HG03095 (cell line): ENCODE measurements around the gene AXIN2.

Source experiments
- ATAC-seq: cut with Tn5 transposase; IDR thresholded peaks from one replicate; pipeline ENCODE4 v1.9.1; 2021; ENCODE audit warnings: moderate library complexity; ENCODE audit not compliant: unreplicated experiment

AXIN2 gene

DNA sequence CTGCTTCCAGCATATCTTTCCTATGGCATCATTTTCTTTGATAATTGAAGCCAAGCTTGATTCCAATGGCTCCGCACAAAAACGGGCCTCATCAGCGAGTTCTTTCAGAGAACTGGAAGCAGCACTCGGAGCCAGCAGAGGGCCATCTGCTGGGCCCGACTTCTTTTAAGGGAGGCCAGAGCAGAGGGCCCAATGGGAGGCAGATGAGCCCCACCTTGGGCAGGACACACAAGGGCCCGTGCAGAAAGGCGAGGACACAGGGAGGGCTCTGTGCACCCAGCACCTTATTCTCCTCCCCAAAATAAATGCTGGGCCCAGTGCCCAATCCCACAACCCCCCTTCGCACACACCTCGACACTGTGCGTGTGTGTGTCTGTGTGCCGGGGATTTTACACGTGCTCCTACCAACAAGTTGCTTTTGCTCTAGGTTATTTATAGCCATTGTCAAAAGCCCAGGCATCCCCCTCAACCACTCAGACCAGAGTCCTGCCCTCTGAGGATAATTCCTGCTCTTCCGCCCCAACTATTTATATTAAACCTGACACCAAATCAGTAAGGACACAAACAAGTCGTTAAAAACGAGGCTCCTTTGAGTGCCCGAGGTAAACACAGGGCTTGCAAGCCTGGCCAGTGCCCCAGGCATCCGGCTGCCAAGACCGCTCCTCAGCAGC, 6.8 kb downstream of the AXIN2 start:
- no peak for ATAC-seq

DNA sequence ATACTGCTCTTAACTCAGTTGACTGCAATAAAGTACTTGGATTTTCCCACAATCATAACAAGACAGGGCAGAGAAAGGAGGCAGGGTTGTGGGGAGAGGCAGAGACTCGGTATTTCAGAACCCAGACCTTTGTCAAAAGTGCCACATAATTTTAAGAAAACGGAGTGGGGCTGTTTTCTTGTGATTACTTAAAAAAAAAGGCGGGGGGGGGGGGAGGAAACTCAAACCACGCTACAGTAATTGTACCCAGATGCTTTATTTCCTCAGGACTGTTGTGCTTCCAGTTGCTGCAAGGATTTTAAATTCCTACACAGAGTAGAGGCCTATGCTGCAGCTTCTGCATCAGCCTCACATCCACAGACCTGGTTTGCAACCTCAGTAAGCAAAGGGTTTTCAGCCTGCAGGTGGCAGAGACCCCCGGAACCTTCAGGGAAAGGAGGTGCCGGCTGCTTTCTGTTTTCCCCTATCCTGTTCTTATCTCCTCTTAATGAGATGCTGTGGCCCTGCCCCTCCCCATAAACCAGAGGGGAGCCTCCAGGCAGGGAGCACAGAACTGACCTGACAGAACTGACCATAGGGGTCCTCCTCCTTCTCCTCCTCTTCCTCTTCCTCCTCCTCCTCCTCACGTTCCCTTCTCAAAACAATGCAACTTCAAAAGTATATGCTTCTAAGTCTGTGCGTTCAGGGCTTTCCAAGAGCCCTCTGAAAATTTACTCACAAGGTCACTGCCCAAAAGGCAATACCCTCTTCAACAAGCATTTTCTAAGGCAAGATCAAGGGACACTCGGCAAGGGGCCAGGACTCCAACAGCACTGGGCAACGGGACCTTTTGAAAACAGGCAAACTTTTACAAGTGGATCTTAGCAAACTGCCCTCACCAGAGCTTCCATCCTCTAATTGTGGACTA, 7.5 kb downstream of the AXIN2 start:
- ATAC-seq = no peak

DNA sequence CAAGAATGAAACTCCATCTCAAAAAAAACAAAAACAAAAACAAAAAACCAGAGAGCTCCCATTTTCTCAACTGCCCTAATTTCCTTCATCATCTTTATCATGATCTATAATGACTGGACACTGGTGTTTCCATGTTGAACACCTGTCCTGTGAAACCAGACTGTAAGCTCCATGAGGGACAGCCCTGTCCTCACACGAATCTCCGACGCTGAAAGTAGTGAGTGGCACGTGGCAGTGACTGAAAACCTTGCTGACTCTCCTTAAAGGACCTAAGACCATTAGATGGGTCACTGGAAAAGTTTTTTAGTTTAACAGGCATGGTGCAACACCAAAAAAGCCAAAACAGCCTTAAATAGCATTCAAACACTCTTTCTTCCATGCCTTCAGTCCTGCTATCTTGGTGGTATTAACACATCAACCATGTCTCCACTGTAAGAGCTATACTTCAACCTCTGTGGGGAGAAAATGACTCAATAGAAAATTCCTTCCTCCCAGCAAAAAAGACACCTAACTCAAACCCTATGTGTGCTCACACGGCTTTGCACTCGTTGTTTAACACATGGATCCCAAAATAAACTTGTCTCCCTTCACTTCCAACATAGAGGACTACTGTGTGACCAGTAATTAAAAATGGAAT, 8.3 kb downstream of the AXIN2 start:
- no peak for ATAC-seq

DNA sequence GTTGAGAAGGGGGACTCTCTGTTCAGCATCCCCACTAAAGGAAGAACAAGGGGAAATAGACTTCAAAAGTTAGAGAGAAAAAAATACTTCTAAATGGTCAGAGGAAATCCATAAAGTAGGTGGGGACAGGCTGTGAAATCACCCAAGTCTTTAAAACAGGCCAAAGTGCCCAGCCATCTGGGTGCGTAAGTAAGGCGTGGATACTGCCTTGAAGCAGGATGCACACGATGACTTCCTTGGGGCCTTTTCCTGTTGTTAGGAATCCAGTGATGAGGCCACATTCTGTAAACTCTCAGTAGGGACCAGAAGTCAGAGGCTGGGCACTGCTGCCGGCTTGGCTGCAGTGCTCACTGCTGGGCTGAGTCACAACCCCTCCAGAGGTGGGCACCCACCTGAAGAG, 9.2 kb downstream of the AXIN2 start:
- ATAC-seq = no peak

DNA sequence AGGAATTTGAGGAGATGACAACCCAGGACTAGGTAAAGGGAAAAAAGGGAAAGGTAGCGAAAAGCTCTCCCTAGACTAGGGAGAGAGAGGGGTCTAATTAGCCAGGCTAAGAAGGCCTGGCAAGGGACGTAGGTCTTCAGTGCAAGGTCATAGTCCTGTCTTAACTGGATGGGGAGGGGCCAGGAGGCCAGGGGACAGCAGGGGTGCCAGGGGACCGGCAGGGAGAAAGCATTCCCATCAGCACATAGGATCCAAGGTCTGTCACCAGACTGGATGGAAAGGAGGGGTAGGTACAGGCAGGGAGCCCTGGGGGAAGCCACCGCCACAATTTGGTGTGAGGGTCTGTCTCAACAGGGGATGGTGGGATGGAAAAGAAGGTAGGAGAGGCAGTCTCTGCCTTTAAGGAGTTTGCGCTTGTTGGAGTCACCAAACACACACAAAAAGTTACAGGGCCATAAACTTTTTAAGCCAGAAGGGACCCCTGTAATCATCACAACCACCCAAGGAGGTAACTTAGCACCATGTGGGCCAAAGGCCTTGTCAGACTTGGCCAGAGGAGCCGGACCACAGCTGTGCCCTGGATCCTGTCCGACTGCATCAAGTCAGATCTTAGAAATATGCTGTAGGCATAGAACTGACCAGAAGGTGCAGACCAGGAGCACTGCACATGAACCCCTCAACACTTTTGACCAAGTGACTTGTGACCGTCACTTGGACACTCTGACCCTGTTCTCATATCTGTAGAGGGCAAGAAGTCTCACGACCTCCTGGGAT, 10.0 kb downstream of the AXIN2 start:
- ATAC-seq = no peak

DNA sequence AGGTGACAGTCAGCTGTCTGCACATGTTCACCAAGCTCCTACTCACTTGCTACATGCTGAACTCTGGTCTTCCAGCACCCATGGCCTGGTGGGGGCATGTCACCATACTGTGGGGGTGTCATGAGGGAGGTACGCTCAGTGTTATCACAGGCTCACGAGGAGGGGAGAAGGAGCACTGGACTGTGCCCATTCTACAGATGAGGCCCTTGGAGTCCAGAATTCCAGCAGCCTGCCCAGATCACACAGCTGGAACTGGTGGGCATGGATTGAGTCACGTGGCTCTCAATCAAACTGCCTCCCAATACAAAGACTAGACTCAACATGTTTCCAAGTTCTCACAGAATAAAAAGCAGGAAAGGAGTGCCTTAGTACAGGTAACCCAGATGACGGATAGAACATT, 10.7 kb downstream of the AXIN2 start:
- ATAC-seq = no peak

DNA sequence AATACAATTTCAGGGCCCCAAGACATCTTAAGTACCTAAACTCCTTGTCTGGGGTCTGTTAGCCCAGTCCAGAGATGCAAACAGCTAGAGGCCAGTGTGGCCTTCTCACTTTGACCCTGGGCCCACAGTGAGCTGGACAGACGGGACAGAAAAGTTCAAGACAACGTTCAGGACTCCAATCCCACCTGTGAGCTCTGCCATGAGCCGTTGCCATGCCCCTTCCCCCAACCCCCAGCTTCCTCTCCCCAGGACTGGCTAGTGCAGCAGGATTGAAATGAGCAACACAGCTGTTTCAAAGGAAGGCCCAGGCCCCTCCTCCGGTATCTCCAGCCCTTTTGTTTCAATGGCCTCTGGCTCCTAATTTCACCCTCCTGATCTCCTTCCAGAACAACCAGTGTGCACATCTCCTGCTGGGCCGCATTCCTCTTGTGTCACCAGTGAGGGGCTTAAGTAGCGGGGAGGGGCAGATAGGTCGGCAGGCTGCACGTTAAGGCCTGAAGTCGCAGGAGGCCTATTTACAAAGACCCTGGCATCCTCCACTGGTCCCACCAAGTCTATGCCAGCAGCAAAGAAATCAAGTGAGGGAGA, 11.3 kb downstream of the AXIN2 start:
- ATAC-seq = no peak

DNA sequence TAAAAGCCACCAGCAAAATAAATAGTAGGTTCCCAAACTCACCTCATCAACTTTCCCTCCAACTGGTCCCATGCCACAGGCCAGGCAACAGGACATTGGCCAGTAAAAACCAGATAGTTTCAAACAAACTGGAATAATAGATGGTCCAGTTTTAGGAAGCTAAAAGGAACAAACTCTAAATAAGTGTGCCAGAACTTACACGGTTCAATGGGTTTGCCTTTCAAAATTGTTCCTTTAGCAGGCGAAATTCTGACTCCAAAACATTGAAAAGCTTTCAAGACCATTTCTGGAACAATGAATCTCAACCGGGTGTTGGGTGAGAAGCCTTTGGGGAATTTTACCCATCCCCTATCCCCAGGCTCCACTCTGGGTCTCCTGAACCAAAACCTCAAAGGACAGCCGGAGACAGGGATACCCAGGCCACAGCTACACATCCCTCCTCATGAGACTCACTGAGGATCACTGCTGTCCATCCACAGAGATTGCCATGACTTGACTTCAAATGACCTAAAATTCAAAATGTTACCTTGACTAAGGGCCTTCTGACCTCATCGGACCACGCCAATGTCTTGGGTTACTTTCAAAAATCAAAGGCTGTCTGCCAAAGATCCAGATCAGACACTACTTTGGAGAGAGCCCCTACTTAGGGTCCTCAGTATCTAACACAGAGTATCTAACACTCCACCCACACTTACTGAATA, 13.0 kb downstream of the AXIN2 start:
- no peak for ATAC-seq

DNA sequence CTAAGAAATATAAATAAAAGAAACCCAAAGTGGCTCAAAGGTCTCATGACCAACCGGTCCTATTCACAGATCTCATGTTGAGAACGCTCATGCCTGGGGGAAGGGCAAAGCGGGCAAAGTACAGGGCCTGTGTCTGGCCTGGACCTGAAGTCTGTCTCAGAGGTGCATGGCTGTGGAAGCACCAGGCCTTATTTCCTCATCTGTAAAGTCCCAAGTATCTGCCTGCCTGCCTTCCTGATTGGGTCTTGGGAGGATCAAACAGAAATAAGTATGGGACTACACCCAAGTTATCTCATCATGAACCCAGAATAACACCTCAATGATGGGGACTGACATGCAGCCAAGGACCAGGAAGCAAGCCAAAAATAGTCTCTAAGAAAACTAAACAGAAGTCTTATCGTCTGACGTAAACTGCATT, 14.2 kb downstream of the AXIN2 start:
- ATAC-seq = no peak

DNA sequence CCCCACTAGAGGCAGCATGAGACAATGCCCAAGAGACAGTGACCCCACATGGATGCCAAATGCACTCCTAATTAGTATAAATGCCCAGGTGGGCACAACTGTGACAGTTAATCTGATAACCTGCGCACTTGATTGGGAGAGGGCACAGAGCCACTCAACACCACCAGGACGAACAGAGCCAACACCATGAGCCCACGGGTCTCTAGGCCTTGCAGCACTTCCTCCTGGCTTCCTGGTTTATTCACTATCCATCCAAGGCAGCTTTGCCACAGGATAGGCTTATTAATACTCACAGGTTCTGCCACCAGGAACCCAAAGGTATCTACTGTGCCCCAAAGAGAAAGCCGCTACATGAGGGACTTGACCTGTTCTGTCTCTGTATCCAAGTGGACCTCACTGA, 14.9 kb downstream of the AXIN2 start:
- no peak for ATAC-seq

DNA sequence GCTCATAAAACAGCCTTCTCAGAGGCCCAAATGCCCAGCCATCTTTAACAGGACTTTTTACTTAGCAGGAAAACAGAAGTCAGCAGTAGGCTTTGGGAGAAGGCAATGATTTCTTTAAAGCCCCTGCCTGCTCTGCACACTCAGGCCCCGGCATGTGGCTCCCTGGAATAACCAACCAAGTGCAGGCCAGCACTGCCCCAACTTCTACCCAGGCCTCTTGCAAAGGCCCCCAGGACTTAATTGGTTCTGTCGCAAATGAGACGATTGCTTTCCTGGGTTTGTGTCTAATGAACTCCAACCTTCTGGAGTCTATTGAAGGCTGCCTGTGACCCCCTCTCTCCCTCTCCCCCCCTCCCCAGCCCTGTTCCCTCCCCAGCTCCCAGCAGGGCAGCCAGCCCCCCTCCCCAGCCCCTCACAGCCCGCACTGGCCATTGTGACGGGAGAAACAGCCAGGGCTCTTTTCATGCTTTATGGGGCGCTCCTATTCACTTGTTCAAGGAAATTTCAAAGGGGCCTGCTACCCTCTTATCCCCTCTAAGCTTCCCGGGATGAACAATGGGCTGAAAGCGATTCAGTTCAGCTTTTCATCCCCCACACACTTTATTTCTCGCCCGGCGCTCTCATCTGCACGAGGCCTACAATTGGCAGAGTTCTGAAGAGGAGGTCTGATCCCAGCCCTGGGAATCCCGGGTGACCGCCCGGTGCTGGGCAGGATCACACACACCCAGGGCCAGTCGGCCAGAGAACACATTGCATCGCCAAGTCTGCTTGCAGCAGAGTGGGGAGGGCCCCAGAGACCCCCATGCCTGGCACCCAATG, 15.5 kb downstream of the AXIN2 start:
- ATAC-seq = no peak

DNA sequence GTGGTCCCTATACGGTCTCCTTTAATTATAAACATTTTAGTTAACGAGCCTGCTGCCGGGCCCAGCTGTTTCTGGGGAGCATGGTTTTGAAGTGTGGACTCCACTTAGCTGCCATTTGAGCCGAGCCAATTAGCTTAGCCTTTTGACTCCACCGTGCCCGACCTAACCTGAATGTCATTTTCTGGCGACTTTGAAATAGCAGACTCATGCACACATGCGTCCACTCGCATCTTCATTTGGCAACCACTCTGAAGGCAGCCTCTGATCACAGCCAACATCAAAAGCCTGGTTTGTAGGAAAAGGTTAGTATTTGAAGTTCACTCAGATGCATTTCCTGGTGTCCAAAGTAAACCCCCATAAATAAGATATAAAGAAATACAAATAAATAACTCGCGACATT, 16.8 kb downstream of the AXIN2 start:
- ATAC-seq = no peak

DNA sequence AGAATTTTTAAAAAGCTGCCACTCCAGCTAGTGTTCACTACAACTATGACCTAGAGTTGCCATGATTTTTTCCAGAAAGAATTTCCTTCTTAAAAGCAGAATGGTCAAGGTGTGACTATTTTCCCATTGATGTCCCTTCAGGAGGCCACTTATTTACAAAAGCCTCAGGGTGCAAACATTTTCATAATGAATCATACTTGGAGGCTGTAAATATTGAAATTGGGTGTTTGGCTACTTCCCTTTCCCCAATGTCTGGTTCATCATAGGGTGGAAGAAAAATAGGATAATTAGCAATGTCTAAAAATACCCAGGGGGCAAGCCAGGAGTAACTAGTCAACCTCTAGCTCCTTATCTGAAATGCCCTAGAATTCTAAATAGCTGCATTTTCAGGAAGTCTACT, 18.8 kb downstream of the AXIN2 start:
- no peak for ATAC-seq

DNA sequence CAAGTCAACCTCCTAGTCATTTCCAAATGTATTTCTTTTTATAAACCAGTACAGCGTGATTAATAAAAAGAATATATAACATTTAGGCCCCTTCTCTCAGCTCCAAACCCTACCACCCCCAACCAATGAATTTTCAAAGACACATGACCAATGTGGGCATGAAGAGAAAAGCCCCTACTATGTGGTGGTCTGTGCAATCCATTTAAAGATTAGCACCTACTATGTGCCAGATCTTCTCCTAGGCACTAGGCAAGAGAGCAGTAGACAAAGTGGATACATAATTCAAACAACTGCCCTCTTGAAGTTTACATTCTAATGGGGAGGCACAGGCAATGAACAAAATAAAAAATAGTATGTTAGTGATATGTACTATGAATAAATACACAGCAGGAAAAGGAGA, 19.4 kb downstream of the AXIN2 start:
- no peak for ATAC-seq

DNA sequence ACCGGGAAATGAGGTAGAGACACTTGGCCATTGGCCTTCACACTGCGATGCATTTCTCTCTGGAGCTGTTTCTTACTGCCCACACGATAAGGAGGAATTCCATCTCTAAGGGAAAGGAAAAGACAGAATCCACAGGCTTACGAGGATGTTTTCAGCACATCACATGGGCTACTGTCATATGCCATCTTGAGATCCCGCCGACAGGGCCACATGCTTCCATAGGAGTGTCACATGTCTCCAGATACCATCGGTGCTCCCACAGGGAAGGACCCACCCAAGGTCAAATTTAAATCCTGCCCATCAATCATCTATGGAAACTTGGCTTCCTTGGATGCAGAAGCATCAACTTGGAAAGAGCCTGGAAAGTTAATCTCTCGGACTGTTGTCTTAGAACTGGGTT, 20.0 kb downstream of the AXIN2 start:
- no peak for ATAC-seq

DNA sequence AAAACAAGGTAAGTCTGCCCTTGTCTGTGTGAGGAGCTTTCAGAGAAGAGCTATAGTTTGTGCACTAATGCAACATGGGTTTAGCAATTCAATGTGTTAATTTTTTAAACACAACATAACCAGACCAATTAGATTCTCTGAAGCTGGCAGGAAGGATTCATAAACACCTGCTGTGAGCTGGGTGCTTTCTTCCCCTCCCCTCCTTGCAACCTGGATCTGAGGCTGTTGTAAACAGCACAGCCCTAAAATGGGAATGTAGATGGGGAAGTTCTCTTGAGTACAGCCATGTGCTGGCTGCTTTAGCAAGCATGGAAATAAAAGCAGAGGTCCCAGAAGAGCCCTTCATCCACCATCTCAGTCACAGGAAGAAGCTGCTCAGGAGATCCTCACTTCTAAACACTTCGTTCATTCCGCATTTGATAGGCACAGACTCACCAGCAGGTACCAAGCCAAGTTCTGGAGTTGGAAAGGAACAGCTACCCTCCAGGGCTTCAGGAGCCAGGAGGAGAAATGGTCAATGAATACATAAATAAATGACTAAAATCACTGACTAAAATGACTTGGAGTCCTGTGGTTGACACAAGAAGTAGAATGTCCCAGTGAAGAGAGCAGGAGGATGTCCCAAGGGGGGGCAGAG, 21.7 kb downstream of the AXIN2 start:
- ATAC-seq = no peak

DNA sequence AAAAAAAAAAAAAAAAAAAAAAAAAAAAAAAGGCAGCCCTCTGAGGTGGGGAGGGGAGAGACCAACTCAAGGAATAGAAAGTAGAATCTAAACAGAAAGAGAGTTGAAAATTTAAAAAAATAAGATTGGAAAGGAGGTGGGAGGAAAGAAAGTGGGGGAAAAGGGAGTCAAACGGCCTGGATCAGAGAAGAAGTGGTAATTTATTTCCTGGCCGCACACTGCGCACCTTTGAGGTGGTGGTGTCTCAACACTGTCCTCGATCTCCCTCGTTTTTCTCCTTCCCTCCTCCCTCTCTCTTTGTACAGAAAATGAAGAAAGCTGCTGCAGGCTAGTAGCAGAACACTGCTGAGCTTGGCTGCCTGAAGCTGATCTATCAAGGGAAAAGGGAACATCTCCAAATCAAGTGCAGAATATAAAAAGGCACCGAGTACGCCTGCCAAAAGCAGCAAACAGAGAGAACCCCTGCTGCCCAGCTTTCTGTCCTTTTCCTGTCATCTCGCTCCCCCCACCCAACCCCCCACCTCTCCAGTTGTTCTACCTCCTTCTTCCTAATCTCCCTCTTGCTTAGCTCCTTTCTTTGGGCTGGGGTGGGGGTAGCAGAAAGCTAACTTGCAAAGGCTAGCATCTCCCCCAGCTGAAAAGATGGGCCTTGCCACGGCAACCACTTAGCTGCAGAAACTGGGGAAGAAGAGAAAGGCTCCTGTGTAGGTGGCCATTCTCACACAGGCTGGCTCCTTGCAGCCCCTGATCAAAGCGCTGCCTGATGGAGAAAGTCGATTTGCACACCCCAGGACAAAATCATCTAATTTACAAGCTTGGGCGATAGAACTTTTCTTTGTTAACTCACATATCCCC, 22.5 kb downstream of the AXIN2 start:
- ATAC-seq = no peak
